22Rv1 (cell line): ENCODE measurements around the gene ENPP1.

ENCODE experiments used
- ZFX ChIP-seq: fragments of 450-650 bp; IDR thresholded peaks from 2 replicates; pipeline ENCODE4 v1.6.1; 2017; ENCODE audit warnings: antibody characterized with exemption, borderline replicate concordance
- TF ChIP-seq, protein P1 (sequence below): fragments of 450-650 bp; IDR thresholded peaks from 2 replicates; pipeline ENCODE4 v1.5.1; 2017; ENCODE audit warnings: mild to moderate bottlenecking

DNA sequence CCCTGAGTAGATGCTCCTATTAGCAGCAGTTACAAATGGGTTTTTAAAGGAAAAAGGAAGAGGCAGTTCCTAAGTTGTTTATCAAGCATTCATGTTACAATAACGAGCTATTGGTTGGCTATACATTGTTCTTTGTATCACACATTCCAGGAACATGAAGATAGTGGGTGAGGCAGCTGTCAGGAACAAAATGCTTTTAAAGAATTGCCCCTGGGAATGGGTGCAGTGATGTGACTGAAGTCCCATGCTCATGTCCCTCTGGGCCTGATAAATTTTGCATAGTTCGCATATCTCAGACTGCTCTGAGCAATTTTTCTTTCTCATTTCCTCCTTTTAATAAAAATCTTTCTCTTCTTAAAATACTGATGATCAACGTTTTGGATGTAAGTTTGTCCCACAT is 3.7 kb downstream of the ENPP1 start:
- TF ChIP-seq, protein P1, sequence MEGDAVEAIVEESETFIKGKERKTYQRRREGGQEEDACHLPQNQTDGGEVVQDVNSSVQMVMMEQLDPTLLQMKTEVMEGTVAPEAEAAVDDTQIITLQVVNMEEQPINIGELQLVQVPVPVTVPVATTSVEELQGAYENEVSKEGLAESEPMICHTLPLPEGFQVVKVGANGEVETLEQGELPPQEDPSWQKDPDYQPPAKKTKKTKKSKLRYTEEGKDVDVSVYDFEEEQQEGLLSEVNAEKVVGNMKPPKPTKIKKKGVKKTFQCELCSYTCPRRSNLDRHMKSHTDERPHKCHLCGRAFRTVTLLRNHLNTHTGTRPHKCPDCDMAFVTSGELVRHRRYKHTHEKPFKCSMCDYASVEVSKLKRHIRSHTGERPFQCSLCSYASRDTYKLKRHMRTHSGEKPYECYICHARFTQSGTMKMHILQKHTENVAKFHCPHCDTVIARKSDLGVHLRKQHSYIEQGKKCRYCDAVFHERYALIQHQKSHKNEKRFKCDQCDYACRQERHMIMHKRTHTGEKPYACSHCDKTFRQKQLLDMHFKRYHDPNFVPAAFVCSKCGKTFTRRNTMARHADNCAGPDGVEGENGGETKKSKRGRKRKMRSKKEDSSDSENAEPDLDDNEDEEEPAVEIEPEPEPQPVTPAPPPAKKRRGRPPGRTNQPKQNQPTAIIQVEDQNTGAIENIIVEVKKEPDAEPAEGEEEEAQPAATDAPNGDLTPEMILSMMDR = no peak
- TF ChIP-seq ZFX = no peak
